Left lobe of liver (tissue), 2 donors: ENCODE data around the gene GPR179. TPM values are rescaled to one million over a fixed set of nuclear protein-coding genes. Genes with fewer than 3 reads are reported as not detected.

Experiments used
- ATAC-seq: fragments of 200-7000 bp; cut with Tn5 transposase; one replicate; pipeline ENCODE4 v1.9.1; 2020; ENCODE audit warnings: mild to moderate bottlenecking, moderate library complexity
- DNase-seq: peaks from one replicate; pipeline ENCODE4 v3.0.0-alpha.2; 2020; ENCODE audit warnings: low spot score
- total RNA-seq: library from RNA; stranded (reverse); gene quantifications from one replicate; pipeline ENCODE4 v1.2.1, GENCODE V29; 2021
- donor health status: DM: no; HTN: no; CAD: no; lungs with moderate emphysema.
- donor health status: DM: no; HTN: yes; CAD: no.

GPR179 gene
- 0.03 TPM for total RNA-seq

DNA sequence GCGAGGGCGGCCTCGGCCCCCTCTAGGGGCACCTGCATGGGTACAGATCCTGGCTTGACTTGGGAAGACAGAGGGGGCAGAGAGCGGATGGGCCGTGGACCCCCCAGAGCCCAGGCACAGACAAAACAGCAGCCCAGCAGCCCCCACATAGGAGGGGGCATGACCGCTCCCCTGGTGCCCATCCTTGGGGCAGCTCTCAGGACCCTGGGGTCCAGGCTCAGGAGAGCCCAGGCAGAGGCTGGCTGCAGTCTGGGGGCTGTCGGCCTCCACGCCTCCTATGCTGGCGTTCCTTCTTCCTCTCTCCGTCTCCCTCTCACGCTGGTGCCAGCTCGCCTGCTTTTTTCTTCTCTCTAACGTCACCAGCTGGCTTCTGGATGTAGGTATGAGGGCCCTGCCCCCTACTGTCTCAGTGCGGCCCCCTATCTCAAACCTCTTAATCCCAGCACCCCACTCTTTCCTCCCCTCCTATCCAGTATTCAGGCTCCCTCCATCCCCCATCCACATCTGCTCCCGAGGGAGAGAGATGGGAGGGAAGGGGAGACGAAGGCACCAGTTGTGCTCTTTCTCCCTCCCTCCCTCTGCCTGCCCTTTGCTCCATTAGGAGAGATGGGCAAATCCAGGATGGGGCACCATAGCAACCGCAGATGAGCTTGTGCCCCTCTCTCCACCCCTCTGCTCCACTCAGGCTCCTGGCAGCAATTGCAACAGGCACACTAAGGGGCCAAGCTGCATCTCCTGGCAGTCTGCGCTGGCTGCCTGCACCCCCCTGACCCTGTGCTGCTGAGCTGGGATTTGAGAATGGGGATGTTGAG, at the start of gene GPR179:
GPR179 (minus strand) TSS at position 349 of the 812 bp plus-strand sequence; CDS start at position 182, 167 bp downstream.
- no peak for ATAC-seq

DNA sequence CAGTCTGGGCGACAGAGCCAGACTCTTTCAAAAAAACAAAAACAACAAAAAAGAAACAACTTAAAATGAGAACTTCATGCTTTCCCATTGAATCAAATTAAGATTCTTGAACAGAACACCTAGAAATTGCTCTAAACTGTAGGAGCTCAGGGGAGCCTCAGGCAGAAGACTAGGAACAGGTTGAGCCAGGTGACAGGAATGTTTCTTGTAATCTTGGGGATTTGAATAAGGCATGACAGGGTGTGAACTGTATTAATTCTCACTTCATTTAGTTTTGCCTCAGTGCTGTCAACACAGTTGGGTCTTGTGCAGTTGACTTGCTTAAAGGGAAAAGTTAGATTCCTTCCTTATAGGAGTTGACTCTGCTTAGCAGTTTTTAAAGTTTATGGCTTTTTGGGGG, 35.7 kb upstream of the GPR179 start:
- DNase-seq (no peak), ATAC-seq (no peak)

More for the DNA sequence above, at the start of gene GPR179:
- DNase-seq = no peak

GRCh38 chr17:38369124-38369886, 25.5 kb upstream of the GPR179 start:
- DNase-seq = no peak
- no peak for ATAC-seq

- DNase-seq (no peak), ATAC-seq (no peak)
Measured at GRCh38 chr17:38364741-38365140, 21.0 kb upstream of the GPR179 start.

GRCh38 chr17:38363016-38363415, 19.3 kb upstream of the GPR179 start:
- DNase-seq (no peak), ATAC-seq (no peak)

DNA sequence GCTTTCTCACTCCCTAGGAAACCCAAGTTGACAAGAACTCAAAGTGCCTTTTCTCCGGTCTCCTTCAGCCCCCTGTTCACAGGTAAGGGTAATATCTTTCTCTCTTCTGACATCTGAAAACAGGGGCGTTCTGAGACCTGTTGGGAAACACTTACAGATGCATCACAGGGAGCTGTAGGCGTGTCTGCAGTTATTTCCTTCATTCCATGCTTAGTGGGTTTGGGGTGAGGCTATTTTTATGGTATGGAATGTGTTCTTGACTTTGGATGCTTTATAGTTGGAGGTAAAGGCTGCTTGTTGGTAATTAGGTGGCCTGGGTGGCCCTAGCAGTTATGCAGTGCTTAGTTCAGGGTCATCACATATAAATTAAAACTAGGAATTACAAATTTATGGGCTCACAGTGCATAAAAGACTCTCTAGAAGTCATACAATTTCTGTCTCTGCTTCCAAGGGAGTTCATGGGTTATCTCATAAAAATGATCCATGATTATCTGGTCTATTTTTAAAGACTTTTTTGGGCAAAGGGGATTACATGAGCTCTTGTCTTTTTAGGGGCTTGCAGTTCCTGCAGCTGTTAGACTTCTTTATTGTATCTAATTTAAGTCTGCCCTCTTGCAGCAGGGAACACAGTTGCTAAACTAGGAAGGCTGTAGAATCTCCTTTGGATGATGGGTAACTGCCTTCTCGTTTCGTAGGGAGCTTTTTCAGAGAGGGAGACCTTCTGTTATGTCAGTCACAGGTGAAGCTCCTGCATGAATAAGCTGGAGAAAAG, 18.1 kb upstream of the GPR179 start:
- DNase-seq (no peak), ATAC-seq (no peak)

DNA sequence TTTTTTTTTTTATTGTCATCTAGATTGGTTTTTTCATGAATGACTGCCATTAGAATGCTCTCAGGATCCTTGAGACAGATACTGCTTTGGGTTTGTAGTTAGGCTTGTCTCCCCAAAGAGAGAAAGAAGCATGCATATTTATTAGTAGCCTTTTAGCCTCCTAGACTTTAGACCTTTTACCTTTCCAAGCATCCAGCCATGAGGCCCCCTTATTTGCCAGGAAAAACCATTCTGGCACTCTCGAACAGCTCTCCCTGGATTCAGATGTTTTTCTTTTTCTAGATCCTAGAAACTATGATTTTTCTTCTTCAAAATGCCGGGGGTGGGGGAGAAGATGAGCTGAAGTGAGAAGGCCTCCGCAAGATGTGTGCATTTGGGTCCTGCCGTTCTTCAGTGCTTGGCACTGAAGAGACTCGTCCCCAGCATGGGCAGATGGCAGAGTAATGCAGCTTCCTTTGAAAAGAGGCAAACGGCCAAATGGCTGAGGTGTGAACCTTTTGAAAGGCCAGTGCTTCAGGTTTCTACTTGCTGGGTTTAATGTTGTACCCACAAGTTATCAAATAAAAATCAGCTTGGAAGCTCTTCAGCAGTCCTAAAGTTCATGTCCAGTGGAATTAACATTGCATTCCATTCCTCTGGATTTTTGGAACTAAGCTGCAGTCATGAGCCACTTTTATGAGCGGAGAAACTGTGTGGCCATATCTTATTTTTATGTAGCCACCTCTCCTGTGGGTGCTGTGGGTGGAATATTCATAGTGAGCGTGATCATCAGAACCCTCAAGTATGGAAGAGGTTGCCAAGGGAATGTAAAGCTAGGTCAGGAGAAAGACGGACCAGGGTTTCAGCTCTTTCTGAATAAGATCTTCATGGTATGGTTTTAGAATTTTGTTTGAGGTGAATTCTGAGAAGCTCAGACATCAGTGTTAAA, 15.1 kb upstream of the GPR179 start:
- DNase-seq = no peak
- peak; percentile 79 for ATAC-seq

DNA sequence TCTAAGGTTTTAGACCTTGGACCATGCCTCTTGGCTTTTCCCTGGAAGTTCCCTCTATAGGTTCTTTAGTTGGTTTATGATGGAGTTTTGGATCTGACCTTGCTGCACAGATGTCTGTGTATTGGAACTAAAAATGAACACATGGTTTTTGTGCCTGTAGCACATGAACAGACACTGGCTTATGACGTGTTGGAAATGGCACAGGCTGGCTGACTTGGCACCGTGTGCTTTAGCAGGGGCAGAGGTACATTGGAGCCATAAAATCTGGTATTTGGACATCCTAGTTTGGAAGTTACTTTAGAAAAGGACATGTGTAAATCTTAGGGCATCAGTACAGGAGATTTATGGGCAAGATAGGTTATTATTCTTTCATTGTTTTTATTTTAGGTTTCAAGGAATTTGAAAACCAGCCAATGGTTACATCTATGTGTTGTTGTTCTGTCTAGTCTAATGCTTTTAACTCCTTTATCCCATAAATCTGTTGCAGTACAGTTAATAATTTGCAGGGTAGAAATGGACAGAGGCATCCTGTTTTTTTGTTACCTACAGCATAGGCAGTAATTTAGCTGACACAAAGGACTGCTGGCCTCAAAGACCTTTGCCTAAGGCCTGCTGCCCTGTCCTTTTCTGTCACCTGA, 13.8 kb upstream of the GPR179 start:
- peak; percentile 43 for ATAC-seq

GRCh38 chr17:38355251-38355650, 11.5 kb upstream of the GPR179 start:
- ATAC-seq = no peak
- no peak for DNase-seq

More for the DNA sequence above, 13.8 kb upstream of the GPR179 start:
- DNase-seq = no peak

- ATAC-seq = no peak
- no peak for DNase-seq
Measured at GRCh38 chr17:38354466-38354865, 10.7 kb upstream of the GPR179 start.

DNA sequence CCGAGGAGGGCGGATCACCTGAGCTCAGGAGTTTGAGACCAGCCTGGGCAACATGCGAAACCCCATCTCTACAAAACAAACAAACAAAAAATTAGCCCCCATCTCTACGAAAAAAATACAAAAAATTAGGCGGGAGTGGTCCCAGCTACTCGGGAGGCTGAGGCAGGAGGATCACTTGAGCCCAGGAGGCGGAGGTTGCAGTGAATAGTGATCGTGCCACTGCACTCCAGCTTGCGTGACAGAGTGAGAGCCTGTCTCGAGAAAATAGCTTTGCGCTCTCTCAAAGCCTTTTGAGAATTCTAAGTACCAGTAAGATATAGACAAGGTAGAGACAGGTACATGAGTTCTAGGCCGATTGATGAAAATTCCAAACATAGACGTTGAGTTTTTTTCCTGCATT, 9.9 kb upstream of the GPR179 start:
- DNase-seq = no peak
- no peak for ATAC-seq

GRCh38 chr17:38353086-38353604, 9.4 kb upstream of the GPR179 start:
- DNase-seq (no peak), ATAC-seq (no peak)

- no peak for DNase-seq
- peak; percentile 13 for ATAC-seq
Measured at GRCh38 chr17:38352245-38353085, 8.7 kb upstream of the GPR179 start.

DNA sequence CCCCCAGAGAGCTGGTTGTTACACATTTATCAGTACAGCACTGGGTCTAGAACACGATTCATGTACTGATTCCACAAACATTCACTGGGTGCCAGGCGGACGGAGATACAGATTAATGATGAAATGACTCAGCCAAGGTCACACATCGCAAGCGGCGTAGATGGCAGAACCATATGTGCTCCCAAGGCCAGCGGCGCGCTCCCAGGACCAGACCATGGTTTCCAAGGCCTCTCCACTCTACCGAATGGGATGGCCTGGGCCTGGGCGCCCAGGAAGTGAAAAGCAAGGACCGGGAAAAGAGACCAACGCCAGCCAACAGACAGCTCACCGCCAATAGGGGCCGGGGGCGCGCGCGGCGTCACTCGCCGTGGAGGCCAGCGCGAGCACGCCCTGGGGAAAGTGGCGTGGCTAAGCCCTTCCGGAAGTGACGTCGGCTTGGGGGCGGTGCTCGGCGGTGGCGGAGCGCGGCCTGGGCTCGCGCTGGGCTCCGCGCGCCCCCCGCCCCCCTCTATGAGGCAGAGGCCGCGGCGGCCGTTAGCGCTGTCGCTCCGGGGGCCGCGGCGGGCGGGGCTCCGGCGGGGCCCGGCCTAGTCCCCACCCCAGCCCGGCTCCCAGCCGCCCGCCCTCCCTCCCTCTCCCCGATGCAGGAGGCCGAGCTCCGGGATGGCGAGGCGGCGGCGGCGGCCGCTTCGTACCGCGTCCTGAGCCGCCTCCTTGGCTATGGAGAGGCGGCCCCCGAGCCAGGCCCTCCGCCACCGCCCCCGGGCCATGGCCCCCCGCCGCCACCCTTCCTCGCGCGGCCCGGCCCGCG, 7.9 kb upstream of the GPR179 start, which contains the start of gene SOCS7:
SOCS7 (plus strand) TSS at position 433 of the 811 bp plus-strand sequence; CDS start at position 642, 209 bp downstream.
- peak; percentile 93 for ATAC-seq

DNA sequence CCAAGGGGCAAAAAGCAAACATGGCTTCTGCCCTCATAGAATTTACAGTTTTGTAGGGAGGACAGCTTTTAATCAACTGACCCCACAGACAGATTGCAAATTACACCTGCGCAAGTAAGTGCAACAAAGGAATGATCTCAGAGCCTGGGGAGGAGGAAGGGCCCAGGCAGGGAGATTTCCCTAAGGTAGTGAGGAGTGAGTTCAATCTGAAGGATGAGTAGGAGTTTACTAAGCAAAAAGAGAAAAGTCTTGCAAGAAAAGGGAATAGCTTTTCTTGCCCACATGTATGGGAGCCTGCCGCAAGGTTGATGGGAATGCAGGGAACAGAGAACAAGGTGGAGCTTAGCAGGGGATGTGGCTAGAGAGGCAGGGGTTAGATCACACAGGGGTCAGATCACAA, 6.3 kb upstream of the GPR179 start:
- DNase-seq (no peak), ATAC-seq (no peak)

More for the DNA sequence above, 7.9 kb upstream of the GPR179 start, which contains the start of gene SOCS7:
- peak; percentile 95 for DNase-seq

DNA sequence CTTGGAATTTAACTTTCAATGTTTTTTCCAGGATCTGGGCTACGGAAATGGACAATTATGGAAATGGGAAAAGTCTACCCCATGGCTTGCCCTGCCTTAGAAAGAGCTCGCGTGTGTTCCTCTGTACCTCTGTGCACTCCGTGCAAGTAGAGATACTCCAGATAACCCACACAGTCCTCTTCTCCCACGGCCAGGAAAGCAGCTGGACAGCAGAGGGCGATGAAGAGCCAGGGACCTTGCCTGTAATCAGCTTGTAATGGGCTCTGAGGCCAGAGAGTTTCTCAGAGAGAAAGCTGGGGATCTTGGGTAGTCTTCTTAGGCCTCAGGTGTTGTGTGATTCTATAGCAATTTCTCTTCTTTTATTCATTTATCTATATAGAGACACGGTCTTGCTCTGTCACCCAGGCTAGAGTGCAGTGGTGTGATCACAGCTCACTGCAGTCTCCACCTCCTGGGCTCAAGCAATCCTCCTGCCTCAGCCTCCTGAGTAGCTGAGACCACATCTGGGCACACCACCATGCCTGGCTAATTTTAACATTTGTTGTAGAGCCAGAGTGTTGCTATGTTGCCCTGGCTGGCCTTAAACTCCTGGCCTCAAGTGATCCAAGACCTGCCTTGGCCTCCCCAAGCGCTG, 5.5 kb upstream of the GPR179 start:
- DNase-seq (peak; percentile 83), ATAC-seq (peak; percentile 70)

DNA sequence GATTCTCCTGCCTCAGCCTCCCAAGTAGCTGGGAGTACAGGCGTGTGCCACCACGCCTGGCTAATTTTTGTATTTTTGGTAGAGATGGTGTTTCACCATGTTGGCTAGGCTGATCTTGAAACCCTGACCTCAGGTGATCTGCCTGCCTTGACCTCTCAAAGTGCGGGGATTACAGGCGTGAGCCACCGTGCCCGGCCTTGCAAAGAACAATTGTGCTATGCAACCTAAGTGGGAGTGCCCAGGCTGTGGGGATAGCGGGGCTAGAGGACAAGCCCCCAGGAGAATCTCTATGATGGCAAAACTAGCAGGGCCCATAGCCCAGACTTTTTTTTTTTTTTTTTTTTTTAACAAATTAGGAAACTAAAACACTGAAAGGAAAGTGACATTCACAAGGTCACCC, 2.0 kb upstream of the GPR179 start:
- no peak for DNase-seq
- no peak for ATAC-seq
